GM18505 (cell line): Measurements from ENCODE around the gene MITF.

Experiments used
- ATAC-seq: cut with Tn5 transposase; IDR thresholded peaks from one replicate; pipeline ENCODE4 v1.9.1; 2021; ENCODE audit not compliant: unreplicated experiment
- POLR2A ChIP-seq: IDR thresholded peaks from 4 replicates; pipeline ENCODE4 v1.6.1; 2011; ENCODE audit warnings: borderline replicate concordance; ENCODE audit not compliant: insufficient read depth, insufficient read length; ENCODE audit errors: extremely low read depth

The MITF gene

GRCh38 chr3:69738859-69739203, 433 bp upstream of the MITF start:
- no peak for TF ChIP-seq POLR2A
- ATAC-seq: no peak

DNA sequence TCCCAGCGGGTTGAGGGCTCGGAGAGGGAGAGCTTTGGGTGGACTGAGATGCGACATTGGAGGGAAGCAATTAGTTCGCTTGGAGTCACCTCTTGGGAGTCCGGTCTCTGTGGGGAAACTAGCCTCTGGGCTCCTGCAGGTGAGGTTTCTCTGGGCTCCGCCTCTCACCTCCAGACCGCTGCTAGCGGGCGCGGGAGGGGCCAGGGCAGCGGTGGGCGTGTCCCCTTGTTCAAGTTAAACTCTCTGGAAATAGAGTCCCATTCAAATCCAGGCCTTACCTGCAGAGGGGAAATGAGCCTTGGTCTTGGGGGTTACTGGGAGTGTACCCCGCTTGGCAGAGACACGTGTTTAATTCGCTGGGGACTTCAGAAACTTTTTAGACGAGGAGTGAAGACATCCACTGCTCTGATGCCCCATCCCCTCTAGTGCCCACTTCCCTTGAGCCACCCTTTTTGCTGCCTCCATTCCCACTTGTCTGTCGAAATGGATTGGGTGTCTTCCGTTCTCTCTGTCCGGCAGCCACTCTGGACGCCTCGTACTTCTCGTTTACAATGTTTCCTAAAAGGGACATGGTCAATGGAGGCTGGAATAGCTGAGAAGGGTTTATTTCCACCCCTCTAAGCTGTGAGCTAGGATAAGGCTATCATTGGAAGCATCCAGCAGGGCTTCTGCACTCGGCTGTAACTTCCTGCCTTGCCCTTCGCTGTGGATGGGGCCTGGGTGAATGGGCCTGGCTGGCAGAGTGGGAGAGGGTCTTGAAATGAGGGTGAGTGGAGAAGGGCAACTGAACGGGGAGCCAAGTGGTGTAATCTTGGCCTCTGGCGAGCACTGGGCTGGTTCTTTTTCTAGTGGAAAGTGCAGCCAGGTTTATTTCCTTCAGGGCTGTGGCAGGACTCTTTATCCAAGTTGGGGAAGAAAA, 1.1 kb downstream of the MITF start:
- ATAC-seq: no peak
- no peak for TF ChIP-seq POLR2A

DNA sequence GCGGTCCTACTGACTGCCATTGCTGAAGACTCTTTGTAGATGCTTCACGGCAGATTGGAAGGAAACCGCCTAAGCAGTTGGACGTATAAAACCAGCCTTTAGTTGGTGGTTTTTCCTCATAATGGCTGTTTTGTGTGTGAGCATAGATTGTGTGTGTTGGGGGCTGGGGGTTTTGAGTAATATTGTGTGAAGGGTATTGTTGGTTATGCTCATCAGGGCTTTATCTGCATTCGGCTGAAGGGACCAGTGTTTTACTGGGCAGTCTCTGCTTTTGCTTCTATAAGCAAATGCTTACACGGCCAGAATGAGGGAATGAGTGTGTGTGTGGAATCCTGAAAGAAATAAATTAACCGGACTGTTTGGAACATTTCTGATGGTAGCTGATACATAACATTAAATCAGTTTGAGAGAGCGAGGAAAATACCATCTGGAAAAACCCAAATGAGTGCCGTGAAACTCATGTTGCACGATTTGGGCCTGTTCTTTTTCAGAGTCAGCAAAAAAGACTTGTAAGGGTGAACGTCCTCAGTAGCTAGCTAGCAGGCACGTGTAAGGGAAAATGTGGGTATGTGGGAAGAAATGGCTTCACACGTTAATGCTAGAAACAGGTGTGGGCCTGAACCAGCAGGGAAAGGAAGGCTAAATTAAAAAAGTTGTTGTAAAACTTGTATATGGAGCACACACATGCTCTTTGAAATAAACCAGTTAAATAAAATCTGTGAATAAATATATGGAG, 1.9 kb downstream of the MITF start:
- ATAC-seq: no peak
- no peak for TF ChIP-seq POLR2A

GRCh38 chr3:69742391-69742790, 3.1 kb downstream of the MITF start:
- no peak for ATAC-seq
- no peak for TF ChIP-seq POLR2A

DNA sequence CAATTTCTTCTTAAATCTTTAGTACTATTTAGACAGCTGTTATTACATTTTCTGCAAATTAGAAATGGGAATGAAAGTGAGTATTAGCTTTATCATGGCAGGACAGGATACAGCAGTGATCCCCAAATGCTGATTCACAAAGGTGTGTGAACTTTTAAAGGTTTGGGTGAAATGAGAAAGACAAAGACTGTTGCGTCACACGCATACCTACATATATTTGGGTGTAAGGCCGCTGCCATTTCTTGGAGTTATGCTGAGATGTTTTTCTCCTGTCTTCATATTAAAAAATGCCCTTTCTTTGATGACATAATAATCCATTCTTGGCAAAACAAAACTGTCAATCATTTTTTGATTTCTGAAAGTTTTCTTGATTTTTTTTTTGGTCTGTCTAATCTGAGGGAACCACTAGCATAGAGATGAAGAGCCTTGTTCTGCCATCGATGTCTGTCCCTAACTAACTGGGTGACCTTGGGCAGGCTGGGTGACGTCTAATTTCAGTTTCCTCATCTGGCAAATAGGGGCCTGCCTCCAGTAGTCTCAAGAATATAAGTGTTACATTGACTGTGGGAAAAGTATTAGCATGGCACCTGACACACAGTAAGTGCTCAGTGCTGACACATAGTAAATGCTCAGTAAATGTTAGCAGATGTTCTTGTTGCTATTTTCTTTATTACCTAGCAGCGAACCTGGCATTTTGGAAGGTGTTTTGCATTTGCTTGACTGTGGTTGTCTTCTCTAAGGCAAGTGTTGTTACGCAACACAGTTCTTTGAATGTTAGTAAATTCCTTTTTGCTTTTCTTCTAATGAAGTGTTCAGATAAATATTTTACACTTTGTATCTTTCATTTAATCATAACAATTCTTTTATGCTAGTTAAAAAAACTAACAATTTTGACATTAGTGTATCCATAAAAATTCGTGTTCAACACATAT, 5.0 kb downstream of the MITF start:
- no peak for TF ChIP-seq POLR2A
- ATAC-seq: no peak

GRCh38 chr3:69745505-69745904, 6.2 kb downstream of the MITF start:
- ATAC-seq: no peak
- no peak for TF ChIP-seq POLR2A

DNA sequence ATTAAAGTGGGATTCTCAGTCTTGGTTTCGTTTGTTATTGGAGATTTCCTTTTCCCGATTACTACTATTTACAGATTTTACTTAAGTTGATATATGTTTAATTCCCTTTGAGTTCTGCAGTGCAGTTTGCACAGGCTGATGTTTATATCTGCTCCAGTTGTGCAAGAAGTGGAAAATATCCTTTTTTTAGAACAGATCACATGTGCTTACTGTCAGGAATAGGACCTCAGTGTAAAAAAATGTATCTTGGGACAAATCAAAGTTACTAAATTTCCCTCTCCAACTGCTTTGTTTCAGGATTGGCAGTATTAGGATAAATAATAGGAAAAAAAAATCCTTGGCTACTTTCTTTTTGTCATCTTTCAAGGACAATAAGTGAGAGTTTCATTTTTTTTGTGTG, 6.9 kb downstream of the MITF start:
- no peak for ATAC-seq
- TF ChIP-seq POLR2A: no peak

GRCh38 chr3:69747511-69748258, 8.4 kb downstream of the MITF start:
- TF ChIP-seq POLR2A: no peak
- no peak for ATAC-seq

GRCh38 chr3:69748503-69748902, 9.2 kb downstream of the MITF start:
- TF ChIP-seq POLR2A: no peak
- no peak for ATAC-seq

DNA sequence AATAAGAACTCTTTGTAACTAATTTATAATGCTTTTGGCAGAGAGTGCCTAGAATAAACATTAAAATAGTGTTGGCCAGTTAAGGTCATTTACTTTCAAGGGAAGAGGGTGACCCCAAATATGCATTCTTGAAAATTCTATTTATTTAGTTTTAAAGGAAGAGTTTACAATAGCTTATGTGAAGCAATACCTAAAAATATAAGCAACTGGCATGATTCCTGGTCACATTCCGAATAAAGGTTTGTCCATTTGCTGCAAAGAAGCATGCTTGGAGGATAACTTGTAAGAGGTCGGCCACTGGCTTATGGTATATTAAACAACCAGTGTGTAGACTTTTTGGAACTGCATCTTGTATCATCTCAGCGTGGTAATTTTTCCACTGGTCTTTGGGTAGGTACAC, 10.2 kb downstream of the MITF start:
- no peak for TF ChIP-seq POLR2A
- ATAC-seq: no peak

DNA sequence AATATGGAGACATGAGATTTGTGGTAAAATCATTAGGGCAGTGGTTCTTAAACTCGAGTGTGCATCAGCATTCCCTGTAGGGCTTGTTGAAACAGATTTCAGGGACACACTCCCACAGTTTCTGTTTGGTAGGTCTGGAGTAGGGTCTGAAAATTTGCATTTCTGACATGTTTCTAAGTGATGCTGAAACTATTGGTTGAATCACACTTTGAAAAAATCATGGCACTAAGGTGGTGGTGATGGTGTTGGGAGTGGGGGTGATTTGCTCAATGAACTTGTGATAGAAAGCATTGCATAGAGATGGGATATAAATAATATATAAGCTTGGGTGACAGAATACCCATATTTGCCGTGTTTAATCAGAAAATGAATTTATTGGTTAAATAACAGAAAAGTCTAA, 11.3 kb downstream of the MITF start:
- TF ChIP-seq POLR2A: no peak
- no peak for ATAC-seq

- no peak for TF ChIP-seq POLR2A
- ATAC-seq: no peak
These were observed 11.8 kb downstream of the MITF start for GRCh38 chr3:69751074-69751476.
